GM19397 (cell line): ENCODE results near the gene NFIA.

Source experiments
- ATAC-seq: cut with Tn5 transposase; IDR thresholded peaks from one replicate; pipeline ENCODE4 v1.9.1; 2021; ENCODE audit warnings: mild to moderate bottlenecking, moderate library complexity; ENCODE audit not compliant: unreplicated experiment

The NFIA gene

DNA sequence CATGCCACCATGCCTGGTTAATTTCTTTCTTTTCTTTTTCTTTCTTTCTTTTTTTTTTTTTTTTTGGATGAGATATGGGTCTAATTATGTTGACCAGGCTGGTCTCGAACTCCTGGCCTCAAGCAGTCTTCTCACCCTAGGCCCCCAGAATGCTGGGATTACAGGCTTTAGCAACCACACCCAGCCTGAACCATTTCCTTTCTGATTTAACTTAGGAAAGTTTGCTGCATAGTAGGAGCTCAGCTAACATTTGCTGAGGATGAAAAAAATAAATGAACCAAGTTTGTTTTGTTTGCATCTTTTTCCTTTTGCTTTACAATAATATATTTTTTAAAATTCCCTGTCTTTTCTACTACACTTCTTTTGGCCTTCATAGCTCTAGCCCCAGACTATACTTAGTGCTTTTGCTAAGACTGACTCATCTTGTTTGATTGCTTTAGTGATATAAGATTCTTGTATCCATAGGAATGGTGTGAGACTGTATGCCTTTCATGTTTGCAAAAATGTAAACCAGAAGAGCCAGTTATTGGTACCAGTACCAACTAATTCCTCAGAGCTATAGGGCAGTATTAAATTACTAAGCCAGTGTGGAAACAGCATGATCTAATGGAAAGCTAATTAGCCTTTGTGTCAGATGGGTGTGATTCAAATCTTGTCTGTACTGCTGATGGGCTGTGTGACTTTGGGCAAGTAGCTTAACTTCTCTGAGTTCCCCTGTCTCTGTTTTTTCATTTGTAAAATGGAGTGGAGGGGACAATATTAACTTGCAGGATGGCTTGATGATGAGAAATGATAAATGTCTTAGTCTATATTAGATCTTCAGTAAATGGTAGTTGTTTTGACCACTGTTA, 66.9 kb downstream of the NFIA start:
- ATAC-seq: no peak

DNA sequence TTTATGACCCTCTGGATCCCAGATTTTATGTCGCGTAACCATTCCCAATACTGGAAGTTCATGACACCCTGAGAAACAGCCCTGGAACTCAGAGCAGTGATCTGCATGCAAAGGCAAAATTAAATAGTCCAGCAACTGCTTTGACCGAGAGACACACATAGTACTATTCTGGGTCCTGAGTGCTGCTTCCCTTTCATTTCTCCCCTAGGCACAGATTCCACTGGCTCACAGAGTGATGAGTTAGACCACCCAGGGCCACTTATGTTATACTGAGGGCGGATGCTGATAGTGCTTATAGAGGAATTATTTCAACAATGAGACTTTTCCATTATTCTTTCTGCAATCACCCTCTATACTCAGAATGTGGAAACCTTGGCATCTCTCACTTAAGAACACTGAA, 69.2 kb downstream of the NFIA start:
- ATAC-seq: no peak

DNA sequence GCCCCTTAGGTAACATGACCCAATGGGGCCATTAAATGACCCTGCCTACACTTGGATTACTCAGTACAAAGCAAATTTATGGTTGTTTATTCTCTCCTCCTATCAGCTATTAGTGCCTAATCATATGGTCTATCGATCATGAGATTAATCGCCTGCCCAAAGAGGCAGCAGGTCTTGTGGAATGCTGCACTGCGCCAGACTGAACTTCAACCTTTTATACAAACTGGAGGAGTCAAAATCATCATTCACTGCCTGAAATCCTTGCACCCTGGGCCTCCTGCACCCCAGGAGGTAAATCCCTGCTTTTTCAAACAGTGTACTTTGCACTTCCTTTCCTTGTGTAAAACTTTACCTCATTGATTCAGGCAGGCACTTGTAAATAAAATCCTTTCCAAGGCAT, 69.7 kb downstream of the NFIA start:
- no peak for ATAC-seq

DNA sequence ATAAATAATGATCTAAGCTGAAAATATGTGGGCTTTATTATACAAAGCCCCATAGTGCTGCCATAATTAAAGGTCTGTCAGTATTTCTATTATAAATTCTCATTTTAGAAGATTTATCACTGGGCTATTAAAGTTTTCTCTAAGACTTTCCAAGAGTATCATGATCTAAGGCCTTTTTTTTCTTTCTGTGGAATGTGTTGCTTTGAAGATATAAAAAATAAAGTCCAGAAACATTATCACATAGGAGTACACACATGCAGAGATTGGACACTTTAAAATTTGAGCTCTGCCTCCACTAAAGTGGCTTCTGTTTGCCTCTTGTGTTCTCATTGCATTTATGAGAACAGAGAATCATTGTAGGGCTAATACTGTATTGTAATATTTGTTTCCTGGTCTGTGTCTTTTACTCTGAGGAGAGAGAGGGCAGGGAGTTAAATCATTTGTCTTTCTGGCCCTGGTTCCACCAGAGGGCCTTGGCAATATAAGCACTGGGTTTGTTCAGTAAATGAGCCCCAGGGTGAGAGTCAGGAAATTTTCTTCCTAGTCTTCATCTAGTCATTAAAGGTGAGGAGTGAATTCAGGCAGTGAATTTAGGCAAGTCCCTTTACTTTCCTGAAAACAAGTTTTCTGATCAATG, 70.2 kb downstream of the NFIA start:
- ATAC-seq: no peak

DNA sequence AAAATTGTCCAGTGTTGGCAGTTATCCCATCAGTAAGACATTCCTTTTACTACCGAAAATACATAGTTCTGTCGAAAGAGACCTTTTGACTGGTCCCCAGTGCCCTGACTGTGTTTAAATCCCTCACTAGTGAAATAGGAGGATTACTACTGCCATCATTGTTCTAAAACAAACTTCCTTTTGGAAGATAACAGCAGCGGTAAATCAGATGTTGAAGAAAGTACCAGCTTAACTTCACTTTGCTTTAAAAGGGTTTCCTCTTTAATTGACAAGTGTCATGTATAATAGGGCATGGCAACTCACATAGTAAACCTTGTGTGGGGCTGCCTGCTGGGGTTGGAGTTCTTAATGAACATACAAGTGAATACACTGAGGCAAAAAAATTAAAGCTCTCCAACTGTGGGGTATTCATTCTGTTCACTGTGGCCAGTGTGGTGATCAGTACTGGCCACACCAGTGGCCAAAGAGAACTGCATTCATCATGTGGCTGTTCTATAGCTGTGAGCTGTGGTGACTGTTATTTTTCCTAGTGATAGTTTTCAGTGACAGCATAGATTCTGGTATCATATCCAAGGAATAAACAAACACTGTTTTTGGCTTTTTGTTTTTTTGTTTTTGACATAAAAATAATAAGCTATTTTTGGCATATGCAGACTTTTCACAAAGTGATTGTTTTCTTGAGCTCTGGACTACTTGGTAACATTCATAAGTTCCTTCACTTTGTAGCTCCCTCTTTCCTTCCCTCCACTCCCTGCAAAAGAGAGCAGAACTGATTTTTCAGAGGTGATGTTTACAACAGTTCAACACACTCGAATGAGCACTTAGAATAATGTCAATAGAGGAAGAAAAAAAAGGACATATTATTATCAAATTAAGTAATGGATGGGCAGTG, 74.5 kb downstream of the NFIA start:
- no peak for ATAC-seq

DNA sequence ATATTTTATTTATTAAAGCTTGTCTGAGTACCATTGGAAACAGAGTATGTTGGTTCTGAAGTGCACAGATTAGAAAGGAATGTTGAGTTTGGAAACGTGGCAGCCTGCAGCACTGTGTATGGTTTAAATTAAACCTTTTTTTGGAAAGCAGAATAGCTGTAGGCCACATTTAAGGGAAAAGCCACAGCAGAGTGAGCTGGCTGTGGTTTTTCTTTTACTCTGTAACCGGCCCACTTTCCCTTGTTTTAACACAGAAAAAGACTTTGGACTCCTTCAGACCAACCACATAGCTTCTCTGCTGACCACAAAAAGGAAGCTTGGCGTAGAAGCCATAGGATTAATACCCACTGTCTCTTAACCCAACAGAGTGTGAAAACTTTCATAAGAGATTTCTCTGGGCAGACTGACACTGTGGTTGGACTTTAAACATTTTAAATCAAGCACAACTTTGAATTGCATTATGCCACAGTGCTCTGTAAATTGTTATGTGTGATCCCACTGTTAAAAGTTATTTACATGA, 75.2 kb downstream of the NFIA start:
- no peak for ATAC-seq

DNA sequence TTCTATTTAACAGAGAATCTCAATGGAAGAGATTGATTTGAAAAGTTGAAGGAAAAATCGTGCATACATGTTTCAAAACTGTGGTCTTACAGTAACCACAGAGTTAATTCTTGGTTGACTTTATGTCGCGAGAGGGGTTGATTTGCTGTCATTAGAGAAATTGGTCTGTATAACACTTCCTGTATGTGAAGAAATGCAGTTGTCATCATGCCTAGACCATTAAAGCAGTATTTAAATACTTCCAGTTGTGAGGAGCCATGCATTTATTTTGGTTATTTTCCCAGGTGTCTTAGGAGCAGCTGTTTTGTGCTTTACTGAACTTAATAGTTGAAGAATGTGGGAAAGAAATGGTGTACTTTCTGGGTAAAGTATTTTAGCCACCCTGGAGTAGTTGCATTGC, 76.2 kb downstream of the NFIA start:
- no peak for ATAC-seq

DNA sequence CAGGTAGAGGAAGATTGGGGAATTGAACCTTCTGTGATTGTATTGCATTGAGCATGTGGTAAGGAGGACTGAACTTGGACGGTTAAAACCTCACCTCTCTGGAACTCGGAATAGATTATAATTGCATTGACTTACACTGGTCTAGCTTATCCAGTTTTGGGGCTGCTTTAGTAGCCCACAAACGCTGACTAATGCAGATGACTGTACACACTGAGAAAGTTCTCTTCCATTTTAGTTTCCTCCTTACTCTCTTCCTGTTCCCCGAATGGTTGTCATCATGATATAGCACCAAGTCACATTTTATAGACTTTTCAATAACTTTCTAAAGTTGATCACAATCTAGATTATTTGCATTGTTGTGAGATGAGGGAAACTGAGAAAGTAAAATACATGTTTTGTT, 78.2 kb downstream of the NFIA start:
- ATAC-seq: no peak

DNA sequence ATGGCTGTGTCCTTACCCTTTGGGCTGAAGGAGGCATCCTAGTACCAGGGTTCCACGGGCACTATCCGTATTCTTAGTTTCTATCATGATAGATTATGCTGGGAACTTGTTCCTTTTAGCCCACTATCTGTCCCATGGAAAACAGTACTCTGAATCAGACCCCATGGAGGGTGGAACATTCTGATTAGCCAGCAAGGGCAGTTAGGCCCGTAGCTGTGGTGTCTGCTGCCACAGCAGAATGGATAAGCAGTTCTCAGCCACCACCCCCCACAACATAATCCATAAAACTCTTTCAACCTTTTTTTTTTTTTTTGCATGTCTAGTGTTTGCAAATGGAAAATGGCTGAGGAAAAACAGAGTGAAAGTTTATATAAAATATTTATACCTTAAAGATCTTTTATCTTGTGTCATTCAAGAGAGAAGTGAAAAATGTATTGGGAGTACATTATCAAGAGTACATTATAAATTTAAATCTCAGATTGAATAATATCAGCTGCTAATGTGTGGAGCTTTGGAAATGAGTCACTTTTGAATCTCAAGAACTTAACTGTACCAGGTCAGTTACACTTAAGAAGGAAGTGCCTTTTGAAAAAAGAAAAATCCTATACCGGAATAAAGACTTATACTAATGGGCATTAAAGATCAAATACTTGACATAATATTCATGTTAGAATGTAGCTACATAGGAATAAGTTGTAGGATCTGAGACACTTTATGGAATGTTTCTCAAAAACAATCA, 80.3 kb downstream of the NFIA start:
- ATAC-seq: no peak

DNA sequence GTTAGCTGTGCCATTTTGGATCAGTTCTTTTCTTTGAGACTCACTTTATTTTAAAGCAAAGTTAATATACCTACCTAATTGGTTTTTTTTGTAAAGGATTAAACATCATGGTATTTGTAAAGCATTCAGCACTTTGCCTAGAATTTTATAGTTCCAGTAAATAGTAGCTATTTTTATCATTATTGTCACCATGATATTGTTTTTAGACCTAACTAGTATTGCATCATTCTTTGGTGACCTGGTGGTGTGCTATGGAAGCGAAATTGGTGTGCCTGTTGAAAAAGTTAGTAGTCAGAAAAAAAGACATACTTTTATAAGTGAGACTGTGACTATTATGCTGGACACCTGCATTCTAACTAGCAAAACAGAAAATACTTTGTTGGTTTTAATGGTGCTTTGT, 81.0 kb downstream of the NFIA start:
- ATAC-seq: no peak

DNA sequence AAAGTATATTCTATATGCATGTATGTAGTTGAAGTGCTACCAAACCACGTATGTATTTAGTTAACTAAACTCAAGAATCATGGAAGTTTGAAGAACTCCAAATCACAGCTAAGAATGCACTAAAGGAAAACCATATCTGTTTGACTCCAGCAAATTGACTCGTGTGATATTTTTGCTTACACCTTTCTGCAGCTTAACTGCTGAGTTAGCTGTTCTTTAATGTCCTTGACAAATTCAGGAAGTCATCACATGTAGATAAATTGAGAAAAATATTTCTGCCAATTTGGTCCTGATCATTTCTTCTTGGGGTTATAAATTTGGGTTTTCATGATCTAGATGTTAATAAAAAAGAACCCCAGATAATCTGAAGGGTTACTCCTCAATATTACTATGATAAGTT, 83.0 kb downstream of the NFIA start:
- no peak for ATAC-seq

DNA sequence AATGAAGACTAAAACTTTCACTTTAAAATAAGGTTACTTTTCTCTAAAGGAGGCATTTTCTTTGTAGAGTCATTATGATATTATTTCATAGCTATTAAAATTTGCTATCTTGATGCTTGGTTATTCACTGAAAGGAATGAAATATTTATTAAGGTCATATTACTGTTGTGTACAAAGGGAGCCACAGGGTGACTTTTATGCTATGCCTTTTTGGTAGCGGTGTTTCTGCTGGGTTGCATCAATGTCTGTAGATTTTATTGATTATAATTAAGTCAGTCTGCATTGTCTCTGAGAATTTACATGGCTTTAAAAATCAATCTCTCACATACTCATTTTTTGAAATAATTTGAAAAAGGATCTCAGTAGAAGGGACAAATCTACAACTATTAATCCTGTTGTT, 84.9 kb downstream of the NFIA start:
- no peak for ATAC-seq

DNA sequence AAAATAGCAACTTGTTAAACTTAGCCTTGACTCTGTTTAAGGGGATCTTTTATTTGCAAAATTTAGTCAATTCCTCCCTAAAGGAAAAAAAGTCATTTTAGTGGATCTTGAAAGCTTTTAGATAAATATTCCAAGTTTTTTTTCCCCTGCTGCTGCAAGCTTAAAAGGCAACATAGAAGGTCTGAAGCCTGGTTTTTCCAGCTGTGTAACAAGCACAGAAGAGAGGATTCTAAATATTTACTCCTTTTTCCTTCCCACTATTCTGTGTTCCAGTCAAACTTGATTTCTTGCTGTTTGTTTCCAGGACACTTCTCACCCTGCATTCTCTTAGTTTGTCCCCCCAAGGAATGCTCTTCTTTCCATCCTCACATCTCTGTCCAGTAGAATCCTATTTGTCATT, 86.7 kb downstream of the NFIA start:
- no peak for ATAC-seq

DNA sequence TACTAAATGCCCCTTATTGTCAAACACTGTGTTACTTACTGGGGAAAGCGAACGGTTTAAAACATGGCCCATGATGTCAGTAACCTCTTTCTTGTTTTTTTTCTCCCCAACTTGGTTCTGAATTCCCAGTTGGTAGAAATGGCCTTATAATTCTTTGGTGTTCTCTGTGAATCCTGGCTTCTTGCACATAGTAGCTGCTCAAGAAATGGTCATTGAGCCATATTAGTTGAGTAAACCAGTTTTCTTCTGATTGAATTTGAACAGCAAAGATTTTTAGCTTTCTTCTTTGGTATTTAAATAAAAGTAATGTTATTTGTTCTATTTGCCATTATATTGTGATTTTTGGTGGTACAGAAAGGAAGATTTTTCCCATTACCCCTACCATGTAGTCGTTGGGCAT, 87.3 kb downstream of the NFIA start:
- ATAC-seq: no peak

DNA sequence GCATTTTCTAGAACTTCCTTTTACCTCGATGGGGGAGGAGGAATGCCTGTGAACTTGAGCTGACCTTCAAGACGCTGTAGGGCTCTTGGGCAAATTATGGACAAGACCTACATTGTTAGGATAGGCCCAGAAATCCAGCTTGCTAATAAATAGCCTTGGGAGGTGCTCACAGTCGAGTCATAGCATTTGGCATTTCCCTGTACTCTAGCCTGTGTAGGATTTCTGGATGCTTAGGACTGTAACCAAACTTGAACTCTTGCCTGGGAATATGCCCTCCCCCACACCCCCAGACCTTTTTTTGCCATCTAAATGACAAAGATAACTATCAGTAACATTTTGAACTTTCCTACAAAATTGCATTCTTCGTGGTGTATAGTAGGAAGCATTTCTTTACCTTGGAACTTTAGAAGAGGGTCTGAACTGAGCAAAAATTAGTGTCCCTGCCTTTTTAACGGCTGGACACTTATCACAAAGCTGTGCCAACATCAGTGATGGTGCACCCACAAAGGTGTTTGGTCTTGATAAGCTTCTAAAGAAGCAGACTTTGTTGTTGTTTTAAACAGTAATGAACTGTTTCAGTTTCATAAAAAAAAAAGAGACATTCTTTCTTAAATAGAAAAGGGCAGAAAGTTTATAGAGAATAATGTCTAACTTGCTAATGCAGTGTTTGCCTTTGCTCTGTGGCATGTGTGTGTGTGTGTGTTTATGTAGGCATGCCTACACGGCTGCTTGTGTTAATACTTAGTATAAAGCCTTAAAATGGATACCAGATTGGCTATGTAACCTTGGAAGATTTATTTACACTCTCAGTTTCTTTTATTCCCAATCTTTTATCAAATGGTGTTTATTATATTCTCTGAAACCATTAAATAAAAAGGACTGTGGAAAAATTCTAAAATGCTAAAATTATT, 88.2 kb downstream of the NFIA start:
- no peak for ATAC-seq

DNA sequence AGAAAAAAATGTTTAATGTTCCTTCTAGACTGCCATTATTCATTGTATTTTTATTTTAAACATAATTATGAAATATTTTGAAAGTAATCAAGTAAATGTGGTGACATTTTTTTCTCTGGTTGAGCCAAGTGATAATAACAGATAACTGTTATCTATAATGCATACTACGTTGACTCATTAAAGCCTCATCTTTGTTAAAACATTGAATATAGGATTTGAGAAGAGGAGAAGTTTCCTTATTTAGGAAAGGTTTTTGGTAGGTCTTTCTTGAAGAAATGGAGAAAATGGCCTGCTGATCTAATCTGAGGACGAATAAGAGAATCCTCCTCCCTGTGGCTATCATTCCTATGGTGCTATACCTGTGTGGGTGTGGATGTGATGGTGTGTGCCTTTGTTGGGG, 89.0 kb downstream of the NFIA start:
- no peak for ATAC-seq

DNA sequence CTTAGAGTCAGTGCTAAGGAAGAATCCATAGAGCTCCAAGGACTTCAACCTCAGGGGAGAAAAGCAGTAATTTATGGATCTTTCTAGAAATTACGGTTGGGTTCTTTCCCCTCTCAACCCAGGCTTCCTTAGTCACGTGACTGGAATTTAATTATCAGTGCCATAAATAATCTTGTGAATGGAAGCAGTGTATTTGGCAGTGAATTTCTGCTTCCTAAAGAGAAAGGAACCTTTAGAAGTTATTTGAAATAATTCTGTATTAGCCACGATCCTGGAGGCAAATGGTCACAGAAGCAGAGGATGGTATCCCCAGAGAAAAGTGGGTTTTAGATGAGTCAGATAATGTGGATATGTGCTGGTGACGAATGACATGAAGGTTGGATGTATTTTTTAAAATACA, 89.6 kb downstream of the NFIA start:
- no peak for ATAC-seq

DNA sequence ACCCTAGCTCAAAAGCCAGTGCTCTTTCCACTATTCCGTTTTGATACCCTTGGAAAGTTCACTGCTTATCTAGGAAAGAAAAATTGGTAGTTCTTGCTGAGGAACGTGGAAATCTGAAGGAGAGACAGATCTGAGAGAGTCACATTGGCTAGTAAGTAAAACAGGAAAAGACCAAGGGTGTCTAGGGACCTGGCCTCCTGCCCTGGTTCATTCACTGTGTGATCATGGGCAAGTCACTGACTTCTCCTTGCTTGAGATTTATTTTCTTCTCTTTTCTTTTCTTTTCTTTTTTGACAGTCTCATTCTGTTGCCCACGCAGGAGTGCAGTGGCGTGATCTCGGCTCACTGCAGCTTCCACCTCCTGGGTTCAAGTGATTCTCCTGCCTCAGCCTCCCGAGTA, 90.8 kb downstream of the NFIA start:
- ATAC-seq: no peak

DNA sequence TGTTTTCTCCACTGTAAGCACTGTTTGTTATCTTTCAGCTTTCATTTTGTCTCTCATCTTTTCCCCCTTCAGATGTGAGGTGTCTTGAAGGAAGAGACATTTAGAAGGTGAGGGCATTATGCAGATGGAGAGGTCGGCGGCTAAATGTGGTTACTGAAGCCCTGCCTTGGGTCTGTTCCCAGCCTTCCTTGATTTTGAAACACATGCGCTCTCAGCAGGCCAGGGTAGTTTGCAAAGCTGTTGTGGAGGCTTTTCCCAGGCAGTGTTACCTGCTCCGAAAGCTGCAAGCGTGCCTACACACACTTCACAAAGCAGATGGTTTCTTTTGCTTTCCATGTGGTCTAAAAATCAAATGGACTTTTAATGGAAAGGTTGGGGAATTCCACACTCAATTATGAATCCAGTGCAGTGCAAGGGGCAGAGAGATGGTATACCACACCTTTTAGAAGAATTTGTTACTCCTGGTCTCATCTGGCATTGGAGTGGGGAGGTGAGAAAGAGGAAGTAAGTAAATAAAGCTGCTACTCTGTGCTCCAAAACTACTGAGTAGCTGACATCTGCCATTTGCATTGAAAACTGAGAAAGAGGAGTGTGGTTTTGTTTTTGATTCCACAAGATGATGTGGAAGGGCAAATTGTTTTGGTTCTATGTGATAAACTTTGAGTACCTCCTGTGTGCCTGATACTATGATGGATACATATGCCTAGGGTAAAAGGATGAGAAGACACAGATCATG, 91.9 kb downstream of the NFIA start:
- ATAC-seq: no peak
